Liver (tissue), 9 donors: ENCODE data around the gene COL21A1. TPM values are rescaled to one million over a fixed set of nuclear protein-coding genes. Genes with fewer than 3 reads are reported as not detected.

ENCODE experiments used
- DNase-seq: peaks from one replicate; pipeline ENCODE4 v3.0.0-alpha.2; 2017; ENCODE audit warnings: low spot score
- H3K27ac ChIP-seq, 2 donors: one replicate each; pipeline ENCODE4 v1.7.0; 2013; ENCODE audit warnings: inconsistent platforms in 2 of 2, low read length in 2 of 2, control low read depth in 1 of 2, low read depth in 1 of 2, mild to moderate bottlenecking in 1 of 2
- H3K27me3 ChIP-seq, 4 donors: one replicate each; pipeline versions ENCODE4 v1.6.1 to v1.7.0; 2013; ENCODE audit warnings: low read length in 3 of 4, inconsistent platforms in 1 of 4, mild to moderate bottlenecking in 1 of 4, moderate library complexity in 1 of 4; ENCODE audit not compliant: control insufficient read depth in 4 of 4, insufficient read depth in 4 of 4
- H3K36me3 ChIP-seq, 4 donors: one replicate each; pipeline versions ENCODE4 v1.6.1 to v1.7.0; 2013; ENCODE audit warnings: low read length in 3 of 4, mild to moderate bottlenecking in 3 of 4, low read depth in 1 of 4, moderate library complexity in 1 of 4; ENCODE audit not compliant: control insufficient read depth in 4 of 4, insufficient read depth in 3 of 4
- H3K4me1 ChIP-seq, 4 donors: one replicate each; pipeline versions ENCODE4 v1.6.1 to v1.7.0; 2013; ENCODE audit warnings: low read length in 3 of 4, mild to moderate bottlenecking in 3 of 4, moderate library complexity in 1 of 4; ENCODE audit not compliant: control insufficient read depth in 4 of 4, insufficient read depth in 4 of 4
- H3K4me3 ChIP-seq, 3 donors: one replicate each; pipeline versions ENCODE4 v1.6.1 to v1.7.0; 2013; ENCODE audit warnings: low read length in 3 of 3, control low read depth in 1 of 3, low read depth in 1 of 3, mild to moderate bottlenecking in 1 of 3
- H3K9ac ChIP-seq, 2 donors: one replicate each; pipeline ENCODE4 v1.7.0; 2013; ENCODE audit warnings: low read length in 2 of 2, mild to moderate bottlenecking in 2 of 2, moderate library complexity in 2 of 2, control low read depth in 1 of 2, low read depth in 1 of 2
- H3K9me3 ChIP-seq, 4 donors: one replicate each; pipeline versions ENCODE4 v1.6.1 to v1.7.0; 2013; ENCODE audit warnings: low read length in 3 of 4; ENCODE audit not compliant: control insufficient read depth in 4 of 4
- EGR1 ChIP-seq, 2 donors: IDR thresholded peaks; 2 replicates each; pipeline ENCODE4 v1.6.1; 2016 to 2018; ENCODE audit warnings: antibody characterized with exemption in 2 of 2, low read depth in 2 of 2
- FOXA1 ChIP-seq: IDR thresholded peaks from 2 replicates; pipeline ENCODE4 v1.6.1; 2016; ENCODE audit warnings: antibody characterized with exemption
- FOXA2 ChIP-seq: IDR thresholded peaks from 2 replicates; pipeline ENCODE4 v1.6.1; 2016; ENCODE audit warnings: antibody characterized with exemption
- GABPA ChIP-seq, 2 donors: IDR thresholded peaks in 1 of 2; conservative IDR thresholded peaks in 1 of 2; 2 replicates each; pipeline ENCODE4 v1.6.1; 2016; ENCODE audit warnings: antibody characterized with exemption in 2 of 2, mild to moderate bottlenecking in 1 of 2, moderate library complexity in 1 of 2
- HNF4A ChIP-seq, 2 donors: conservative IDR thresholded peaks; 2 replicates each; pipeline ENCODE4 v1.6.1; 2016; ENCODE audit warnings: antibody characterized with exemption in 2 of 2, mild to moderate bottlenecking in 2 of 2
- HNF4G ChIP-seq: IDR thresholded peaks from 2 replicates; pipeline ENCODE4 v1.6.1; 2016; ENCODE audit warnings: antibody characterized with exemption
- JUND ChIP-seq, 2 donors: IDR thresholded peaks; 2 replicates each; pipeline ENCODE4 v1.6.1; 2016; ENCODE audit warnings: antibody characterized with exemption in 2 of 2
- NR2F2 ChIP-seq: IDR thresholded peaks from 2 replicates; pipeline ENCODE4 v1.6.1; 2016; ENCODE audit warnings: antibody characterized with exemption
- RAD21 ChIP-seq, 2 donors: IDR thresholded peaks; 2 replicates each; pipeline ENCODE4 v1.6.1; 2016; ENCODE audit warnings: antibody characterized with exemption in 2 of 2, mild to moderate bottlenecking in 2 of 2
- RXRA ChIP-seq, 2 donors: IDR thresholded peaks; 2 replicates each; pipeline ENCODE4 v1.6.1; 2017 to 2018; ENCODE audit warnings: antibody characterized with exemption in 2 of 2, mild to moderate bottlenecking in 1 of 2
- SP1 ChIP-seq: IDR thresholded peaks from 2 replicates; pipeline ENCODE4 v1.6.1; 2018; ENCODE audit warnings: antibody characterized with exemption, mild to moderate bottlenecking
- TAF1 ChIP-seq: conservative IDR thresholded peaks from 2 replicates; pipeline ENCODE4 v1.6.1; 2016; ENCODE audit warnings: antibody characterized with exemption, mild to moderate bottlenecking
- YY1 ChIP-seq: IDR thresholded peaks from 2 replicates; pipeline ENCODE4 v1.6.1; 2016; ENCODE audit warnings: antibody characterized with exemption, mild to moderate bottlenecking
- WGBS: extraction: QIAGEN DNeasy Blood & Tissue Kit; methylation state at CpG from one replicate; pipeline ENCODE4 v1.1.7; 2013; 5-methylcytosine and 5-hydroxymethylcytosine counted together
- polyA plus RNA-seq, 2 donors: library from polyadenylated mRNA; stranded (reverse) in 1 of 2; unstranded in 1 of 2; fragments of 200-250 nt in 1 of 2; fragments of >200 nt in 1 of 2; fragmentation: Nextera tagmentation in 1 of 2; extraction: Ambion mirVana in 1 of 2; gene quantifications; one replicate each; pipeline versions ENCODE4 v1.2.1 to v1.2.3, GENCODE V29; 2013 to 2015
- total RNA-seq, 2 donors: library from RNA; depleted of rRNA; stranded (reverse); fragments of >200 nt; gene quantifications; one replicate each; pipeline ENCODE4 v1.2.3, GENCODE V29; 2014
- TF ChIP-seq, protein P1 (sequence below): IDR thresholded peaks from 2 replicates; pipeline ENCODE4 v1.6.1; 2016; ENCODE audit warnings: antibody characterized with exemption
- TF ChIP-seq, protein P2 (sequence below): IDR thresholded peaks from 2 replicates; pipeline ENCODE4 v1.6.1; 2016; ENCODE audit warnings: antibody characterized with exemption, mild to moderate bottlenecking
- TF ChIP-seq, protein P3 (sequence below): IDR thresholded peaks from 2 replicates; pipeline ENCODE4 v1.6.1; 2016; ENCODE audit warnings: antibody characterized with exemption
- TF ChIP-seq, protein P4 (sequence below): IDR thresholded peaks from 2 replicates; pipeline ENCODE4 v1.6.1; 2016; ENCODE audit warnings: antibody characterized with exemption
- TF ChIP-seq, protein P5 (sequence below): fragments of 150-350 bp; IDR thresholded peaks from 2 replicates; pipeline ENCODE4 v1.5.1; 2017; ENCODE audit warnings: improper control_type of control experiment, low read depth, low read length; ENCODE audit not compliant: missing input control
- donor health status: healthy.
- donor health status: healthy.
- donor health status: healthy.
- donor health status: healthy.
- donor health status: healthy.

COL21A1 gene
- total and polyA plus RNA-seq, 4 donors = 0.48 to 1.3 (median 0.52) TPM

DNA sequence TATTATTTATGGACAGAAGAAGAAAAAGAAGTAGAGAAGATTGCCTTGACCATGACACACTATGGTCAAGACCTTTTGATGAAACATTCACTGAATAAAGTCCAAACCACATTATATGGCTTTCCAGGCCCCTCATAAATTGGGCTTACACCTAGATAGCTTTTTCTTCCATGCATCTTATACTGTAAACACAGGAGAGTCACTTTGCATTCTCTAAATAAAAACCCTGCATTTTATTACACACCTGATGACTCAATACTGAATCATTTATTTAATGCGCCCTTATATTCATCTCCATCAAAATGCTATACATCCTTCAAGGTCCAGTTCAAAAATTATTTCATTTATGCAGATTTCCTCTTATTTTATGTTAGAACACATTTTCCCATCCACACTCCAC is 78.0 kb downstream of the COL21A1 start:
- TF ChIP-seq, protein P1, sequence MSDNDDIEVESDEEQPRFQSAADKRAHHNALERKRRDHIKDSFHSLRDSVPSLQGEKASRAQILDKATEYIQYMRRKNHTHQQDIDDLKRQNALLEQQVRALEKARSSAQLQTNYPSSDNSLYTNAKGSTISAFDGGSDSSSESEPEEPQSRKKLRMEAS = no peak
- TF ChIP-seq SP1 (no peak), HNF4A (conservative IDR thresholded peaks at IDR 0.05) (no peak), TAF1 (no peak), RAD21 (IDR thresholded peaks at IDR 0.05) (no peak), RXRA (IDR thresholded peaks at IDR 0.05) (no peak), HNF4G (no peak), GABPA (IDR thresholded peaks at IDR 0.05 in 1 of 2, conservative IDR thresholded peaks at IDR 0.05 in 1 of 2) (no peak), FOXA1 (no peak), YY1 (no peak), NR2F2 (no peak), FOXA2 (no peak), JUND (IDR thresholded peaks at IDR 0.05) (no peak)
- TF ChIP-seq, protein P2, sequence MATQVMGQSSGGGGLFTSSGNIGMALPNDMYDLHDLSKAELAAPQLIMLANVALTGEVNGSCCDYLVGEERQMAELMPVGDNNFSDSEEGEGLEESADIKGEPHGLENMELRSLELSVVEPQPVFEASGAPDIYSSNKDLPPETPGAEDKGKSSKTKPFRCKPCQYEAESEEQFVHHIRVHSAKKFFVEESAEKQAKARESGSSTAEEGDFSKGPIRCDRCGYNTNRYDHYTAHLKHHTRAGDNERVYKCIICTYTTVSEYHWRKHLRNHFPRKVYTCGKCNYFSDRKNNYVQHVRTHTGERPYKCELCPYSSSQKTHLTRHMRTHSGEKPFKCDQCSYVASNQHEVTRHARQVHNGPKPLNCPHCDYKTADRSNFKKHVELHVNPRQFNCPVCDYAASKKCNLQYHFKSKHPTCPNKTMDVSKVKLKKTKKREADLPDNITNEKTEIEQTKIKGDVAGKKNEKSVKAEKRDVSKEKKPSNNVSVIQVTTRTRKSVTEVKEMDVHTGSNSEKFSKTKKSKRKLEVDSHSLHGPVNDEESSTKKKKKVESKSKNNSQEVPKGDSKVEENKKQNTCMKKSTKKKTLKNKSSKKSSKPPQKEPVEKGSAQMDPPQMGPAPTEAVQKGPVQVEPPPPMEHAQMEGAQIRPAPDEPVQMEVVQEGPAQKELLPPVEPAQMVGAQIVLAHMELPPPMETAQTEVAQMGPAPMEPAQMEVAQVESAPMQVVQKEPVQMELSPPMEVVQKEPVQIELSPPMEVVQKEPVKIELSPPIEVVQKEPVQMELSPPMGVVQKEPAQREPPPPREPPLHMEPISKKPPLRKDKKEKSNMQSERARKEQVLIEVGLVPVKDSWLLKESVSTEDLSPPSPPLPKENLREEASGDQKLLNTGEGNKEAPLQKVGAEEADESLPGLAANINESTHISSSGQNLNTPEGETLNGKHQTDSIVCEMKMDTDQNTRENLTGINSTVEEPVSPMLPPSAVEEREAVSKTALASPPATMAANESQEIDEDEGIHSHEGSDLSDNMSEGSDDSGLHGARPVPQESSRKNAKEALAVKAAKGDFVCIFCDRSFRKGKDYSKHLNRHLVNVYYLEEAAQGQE = no peak
- TF ChIP-seq, protein P3, sequence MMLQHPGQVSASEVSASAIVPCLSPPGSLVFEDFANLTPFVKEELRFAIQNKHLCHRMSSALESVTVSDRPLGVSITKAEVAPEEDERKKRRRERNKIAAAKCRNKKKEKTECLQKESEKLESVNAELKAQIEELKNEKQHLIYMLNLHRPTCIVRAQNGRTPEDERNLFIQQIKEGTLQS = no peak
- Histone ChIP-seq H3K27ac (no peak overlapping the region), H3K4me3 (no peak overlapping the region), H3K9ac (no peak overlapping the region), H3K9me3 (peaks cover 0 to 7% (median 5%) of the 10 kb centered on the region in 4 donors), H3K27me3 (no peaks in the 10 kb centered on the region), H3K36me3 (no peaks in the 10 kb centered on the region), H3K4me1 (no peaks in the 10 kb centered on the region)
- 88% methylated on average over 1 of the region's 1 CpG for WGBS
- DNase-seq = no peak

DNA sequence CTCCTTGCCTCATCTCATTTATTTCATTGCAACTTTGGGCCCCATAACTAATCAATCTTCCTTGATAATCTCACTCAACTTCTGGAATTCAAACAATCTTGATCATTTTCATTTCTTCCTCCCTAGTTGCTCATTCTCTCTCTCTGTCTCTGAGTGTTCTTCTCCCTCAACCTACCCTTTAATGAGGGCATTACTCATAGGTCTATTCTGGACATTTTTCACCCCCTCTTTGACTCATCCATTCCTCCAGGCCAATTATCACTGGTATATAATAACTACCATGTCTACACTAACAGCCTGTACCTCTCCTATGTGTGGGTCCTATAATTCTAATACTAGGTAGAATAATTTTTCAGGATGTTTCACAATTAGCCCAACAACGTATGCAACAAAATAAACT is 78.8 kb downstream of the COL21A1 start:
- H3K27me3 ChIP-seq = no peaks in the 10 kb centered on the region
- no peak for DNase-seq
- WGBS = 3% methylated on average over 1 of the region's 1 CpG

More for the DNA sequence above, 78.8 kb downstream of the COL21A1 start:
- no peak overlapping the region for H3K4me3 ChIP-seq
- no peaks in the 10 kb centered on the region for H3K36me3 ChIP-seq
- TF ChIP-seq, protein P2 = no peak
- no peak for TF ChIP-seq TAF1
- TF ChIP-seq RXRA (IDR thresholded peaks at IDR 0.05) = no peak
- TF ChIP-seq EGR1 (IDR thresholded peaks at IDR 0.05; ENCODE audit: low read depth in 2 of 2) = no peak
- TF ChIP-seq SP1 = no peak
- TF ChIP-seq HNF4G = no peak
- TF ChIP-seq FOXA2 = no peak
- no peak for TF ChIP-seq YY1
- no peak for TF ChIP-seq JUND (IDR thresholded peaks at IDR 0.05)
- no peak for TF ChIP-seq FOXA1
- TF ChIP-seq NR2F2 = no peak
- no peak for TF ChIP-seq HNF4A (conservative IDR thresholded peaks at IDR 0.05)
- TF ChIP-seq, protein P4, sequence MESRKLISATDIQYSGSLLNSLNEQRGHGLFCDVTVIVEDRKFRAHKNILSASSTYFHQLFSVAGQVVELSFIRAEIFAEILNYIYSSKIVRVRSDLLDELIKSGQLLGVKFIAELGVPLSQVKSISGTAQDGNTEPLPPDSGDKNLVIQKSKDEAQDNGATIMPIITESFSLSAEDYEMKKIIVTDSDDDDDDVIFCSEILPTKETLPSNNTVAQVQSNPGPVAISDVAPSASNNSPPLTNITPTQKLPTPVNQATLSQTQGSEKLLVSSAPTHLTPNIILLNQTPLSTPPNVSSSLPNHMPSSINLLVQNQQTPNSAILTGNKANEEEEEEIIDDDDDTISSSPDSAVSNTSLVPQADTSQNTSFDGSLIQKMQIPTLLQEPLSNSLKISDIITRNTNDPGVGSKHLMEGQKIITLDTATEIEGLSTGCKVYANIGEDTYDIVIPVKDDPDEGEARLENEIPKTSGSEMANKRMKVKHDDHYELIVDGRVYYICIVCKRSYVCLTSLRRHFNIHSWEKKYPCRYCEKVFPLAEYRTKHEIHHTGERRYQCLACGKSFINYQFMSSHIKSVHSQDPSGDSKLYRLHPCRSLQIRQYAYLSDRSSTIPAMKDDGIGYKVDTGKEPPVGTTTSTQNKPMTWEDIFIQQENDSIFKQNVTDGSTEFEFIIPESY = no peak
- TF ChIP-seq, protein P3 = no peak
- no peak for TF ChIP-seq RAD21 (IDR thresholded peaks at IDR 0.05)
- TF ChIP-seq GABPA (IDR thresholded peaks at IDR 0.05 in 1 of 2, conservative IDR thresholded peaks at IDR 0.05 in 1 of 2) = no peak
- TF ChIP-seq, protein P5, sequence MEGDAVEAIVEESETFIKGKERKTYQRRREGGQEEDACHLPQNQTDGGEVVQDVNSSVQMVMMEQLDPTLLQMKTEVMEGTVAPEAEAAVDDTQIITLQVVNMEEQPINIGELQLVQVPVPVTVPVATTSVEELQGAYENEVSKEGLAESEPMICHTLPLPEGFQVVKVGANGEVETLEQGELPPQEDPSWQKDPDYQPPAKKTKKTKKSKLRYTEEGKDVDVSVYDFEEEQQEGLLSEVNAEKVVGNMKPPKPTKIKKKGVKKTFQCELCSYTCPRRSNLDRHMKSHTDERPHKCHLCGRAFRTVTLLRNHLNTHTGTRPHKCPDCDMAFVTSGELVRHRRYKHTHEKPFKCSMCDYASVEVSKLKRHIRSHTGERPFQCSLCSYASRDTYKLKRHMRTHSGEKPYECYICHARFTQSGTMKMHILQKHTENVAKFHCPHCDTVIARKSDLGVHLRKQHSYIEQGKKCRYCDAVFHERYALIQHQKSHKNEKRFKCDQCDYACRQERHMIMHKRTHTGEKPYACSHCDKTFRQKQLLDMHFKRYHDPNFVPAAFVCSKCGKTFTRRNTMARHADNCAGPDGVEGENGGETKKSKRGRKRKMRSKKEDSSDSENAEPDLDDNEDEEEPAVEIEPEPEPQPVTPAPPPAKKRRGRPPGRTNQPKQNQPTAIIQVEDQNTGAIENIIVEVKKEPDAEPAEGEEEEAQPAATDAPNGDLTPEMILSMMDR = no peak
- peaks cover 0 to 7% (median 4%) of the 10 kb centered on the region in 4 donors for H3K9me3 ChIP-seq
- H3K27ac ChIP-seq = no peak overlapping the region
- no peak overlapping the region for H3K9ac ChIP-seq
- H3K4me1 ChIP-seq = no peaks in the 10 kb centered on the region
